GM04503 (cell line): ENCODE results near the gene NTM.
"Not testable (repeated sequence)": the region's sequence is repeated elsewhere in the genome, so short reads cannot be mapped to it uniquely, and the experiment has no call there.

Experiments used
- DNase-seq: peaks from one replicate; pipeline ENCODE4 v3.0.0-alpha.2; 2012; ENCODE audit warnings: low read depth

NTM gene

GRCh38 chr11:131463649-131464425 lies 93.4 kb downstream of the NTM start:
- no peak for DNase-seq

DNA sequence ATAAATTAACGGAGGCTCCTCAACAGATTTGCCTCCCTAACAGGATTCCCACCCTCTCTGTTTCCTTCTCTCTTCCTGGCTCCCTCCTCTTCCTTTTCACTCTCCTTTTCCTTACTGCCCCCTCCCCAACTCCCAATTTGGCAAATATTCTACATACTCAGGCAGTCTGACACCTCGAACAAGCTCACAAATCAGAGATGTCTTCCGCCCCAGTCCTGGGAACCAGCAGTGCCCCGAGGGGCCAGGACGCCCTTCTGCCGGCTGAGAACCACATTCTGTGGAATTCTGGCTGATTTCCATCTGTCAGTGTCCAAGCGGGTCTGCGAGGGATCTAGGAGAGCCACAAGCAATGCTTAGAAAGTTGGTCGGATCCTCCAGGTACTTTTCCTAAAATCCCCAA lies 94.0 kb downstream of the NTM start:
- no peak for DNase-seq

GRCh38 chr11:131465039-131465438 lies 94.6 kb downstream of the NTM start:
- DNase-seq = no peak

- DNase-seq = no peak
These were observed 95.3 kb downstream of the NTM start for GRCh38 chr11:131465746-131466145.

DNA sequence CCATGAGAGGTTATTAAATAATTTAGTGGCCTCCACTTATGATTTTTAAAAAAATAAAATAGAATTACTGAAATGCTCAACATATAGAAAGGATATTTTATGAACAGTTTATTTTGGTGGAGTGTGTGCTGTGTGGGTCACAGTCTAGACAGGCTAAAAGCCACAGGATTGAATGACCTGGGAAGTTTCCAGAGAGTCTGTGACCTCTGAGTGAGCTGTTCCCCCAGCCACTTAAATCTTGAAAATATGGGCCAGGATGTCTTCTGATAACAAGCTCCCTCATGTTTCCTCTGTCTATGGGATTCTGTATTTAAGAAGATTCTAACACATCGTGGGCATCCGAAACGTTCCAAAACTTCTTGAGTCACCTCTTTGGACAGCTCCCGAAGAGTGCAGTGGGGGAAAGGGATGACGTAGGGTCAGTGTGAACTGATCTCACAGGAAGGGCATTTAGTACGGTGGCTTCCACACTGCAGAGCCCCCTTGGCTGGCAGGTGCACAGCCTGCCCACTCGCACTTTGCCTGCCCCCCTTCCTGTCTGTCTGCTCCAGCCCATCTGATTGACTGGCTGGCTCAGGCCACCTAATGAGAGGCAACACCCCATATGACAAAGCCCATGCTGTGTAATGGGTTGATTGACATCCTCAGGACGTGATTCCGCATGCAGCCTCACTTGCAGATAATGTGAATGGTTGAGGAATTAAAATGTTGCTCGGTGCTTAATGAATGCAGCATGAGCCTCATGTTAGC lies 97.4 kb downstream of the NTM start:
- DNase-seq = no peak

GRCh38 chr11:131468565-131468964 lies 98.2 kb downstream of the NTM start:
- DNase-seq = no peak

DNA sequence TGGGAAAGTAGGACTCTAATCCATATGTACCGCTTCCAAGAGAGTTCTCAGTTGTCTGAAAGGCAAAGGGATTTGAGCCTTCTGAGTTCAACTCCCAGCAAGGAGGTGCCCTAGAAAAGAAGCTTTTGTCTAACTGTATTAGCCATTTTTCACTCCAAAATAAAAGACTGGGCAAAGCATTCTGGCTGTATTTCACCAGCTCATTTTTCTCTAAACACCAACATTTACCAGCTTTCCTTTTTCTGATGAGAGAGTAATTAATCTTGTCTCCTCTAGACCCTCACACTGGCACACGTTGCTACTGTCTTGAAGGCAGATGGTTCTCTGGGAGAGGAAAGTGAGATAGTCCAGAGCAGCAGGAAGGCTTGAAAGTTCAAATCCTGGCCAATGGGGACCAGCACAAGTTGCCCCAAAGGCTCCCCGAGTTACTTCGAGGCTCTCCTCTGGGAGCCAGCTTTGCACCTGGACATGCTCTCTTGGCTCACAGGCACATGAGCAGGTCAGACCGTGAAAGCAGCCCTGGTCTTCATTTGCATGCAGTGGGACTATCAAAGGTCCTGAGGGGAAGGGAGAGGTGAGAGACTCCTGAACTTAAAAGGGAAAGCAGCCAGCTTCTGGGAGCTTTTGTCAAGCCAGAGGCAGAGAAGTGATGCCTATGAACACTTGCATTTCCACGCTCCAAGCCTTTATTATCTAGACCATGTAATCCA lies 100.0 kb downstream of the NTM start:
- no peak for DNase-seq

DNA sequence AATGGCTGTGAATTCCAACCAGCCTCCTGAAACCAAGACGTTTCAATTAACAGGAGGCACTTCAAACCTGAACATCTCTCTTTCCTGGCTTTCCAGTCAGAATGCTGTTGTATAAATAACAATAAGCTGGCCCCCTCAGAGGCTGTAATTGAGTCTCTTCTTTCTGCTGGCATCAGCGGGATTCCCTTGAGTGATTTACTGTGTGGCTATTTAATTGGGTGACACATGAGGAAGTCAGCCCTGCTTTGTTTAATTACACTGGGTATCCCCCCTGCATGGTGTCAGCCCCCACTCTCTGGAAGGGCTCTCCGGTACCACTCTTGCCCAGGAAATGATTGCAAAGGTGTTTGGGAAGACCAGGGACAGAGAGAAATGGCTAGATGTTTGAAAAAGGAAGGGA lies 101.6 kb downstream of the NTM start:
- DNase-seq = no peak

GRCh38 chr11:131474947-131475346 lies 104.5 kb downstream of the NTM start:
- DNase-seq = no peak

- no peak for DNase-seq
These were observed 105.9 kb downstream of the NTM start for GRCh38 chr11:131476266-131476665.

DNA sequence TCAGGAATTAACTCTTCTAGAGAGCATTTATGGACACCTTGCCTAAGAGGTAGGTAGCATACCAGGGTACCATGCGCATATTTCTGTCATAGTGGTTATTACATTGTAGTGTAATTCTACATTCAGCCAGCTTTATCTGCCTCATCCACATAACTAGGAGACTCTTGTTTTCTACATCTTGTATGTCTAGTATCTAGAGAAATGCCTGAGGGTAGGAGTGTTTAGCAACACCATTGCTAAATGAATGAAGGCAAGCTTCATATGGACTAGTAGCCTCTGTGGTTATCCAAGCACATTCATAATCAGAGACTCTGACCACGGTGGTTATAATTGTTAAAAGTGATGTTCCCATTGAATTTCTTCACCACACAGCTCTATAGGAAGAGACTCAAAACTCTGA lies 107.9 kb downstream of the NTM start:
- no peak for DNase-seq

DNA sequence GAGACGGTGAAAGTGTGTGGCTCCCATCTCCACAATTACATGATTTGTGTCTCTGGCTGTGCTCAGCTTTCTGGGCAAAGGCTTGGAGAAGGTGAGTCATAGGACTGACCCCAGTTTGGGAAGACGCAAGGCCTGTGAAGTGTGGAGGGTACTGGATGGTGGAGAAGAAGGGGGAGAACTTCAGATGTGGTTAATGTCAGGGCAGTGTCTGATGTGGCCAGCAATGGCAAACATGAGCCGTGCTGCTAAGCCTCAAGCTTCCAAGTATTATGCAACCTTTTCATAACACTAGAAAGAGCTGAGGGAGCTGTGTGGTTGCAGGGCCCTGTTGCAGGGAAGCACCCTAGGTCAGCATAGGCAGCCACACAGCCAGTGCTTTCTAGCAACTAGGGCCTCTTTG lies 110.9 kb downstream of the NTM start:
- DNase-seq = peak; percentile 5

DNA sequence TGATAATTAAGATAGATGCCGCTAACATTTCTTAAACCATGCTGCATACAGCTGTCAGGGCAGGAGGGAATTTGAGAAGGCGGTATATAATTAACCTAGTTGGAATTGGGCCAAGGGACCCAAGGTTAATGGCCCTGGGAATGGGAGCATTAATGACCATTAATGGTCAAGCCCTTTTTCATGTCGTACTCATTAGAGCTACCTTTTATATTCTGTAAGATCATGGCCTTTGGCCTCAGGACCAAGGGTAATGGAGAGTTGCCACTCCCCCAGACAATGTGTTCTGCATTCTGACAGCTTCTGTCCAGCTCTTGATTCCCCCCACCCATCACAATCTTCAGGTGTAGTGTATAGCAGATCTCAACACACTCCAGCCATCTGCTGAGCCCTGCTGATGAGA lies 111.6 kb downstream of the NTM start:
- no peak for DNase-seq

DNA sequence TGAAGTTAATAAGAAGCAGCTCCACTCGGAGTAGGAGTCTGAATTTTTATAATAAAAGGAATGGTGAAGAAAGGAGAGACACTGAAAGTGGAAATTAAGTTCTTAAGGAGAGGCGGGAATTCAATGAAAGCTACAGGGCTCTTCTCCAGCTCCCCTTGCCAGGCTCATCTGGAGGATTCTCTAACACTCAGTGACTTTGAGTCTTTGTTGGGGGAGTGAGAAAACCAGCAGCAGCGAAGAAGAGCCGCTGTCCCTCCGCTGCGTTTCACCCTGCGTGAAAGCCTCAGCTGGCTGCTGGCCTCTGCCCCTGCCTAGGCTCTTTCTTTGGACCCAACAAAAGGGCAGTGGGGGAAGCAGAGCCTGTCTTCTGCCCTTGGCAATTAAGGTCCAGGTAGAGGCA lies 113.0 kb downstream of the NTM start:
- no peak for DNase-seq

- DNase-seq = no peak
These were observed 113.5 kb downstream of the NTM start for GRCh38 chr11:131483877-131484276.

GRCh38 chr11:131486100-131486499 lies 115.7 kb downstream of the NTM start:
- peak; percentile 67 for DNase-seq

GRCh38 chr11:131486937-131487635 lies 116.7 kb downstream of the NTM start:
- no peak for DNase-seq

DNA sequence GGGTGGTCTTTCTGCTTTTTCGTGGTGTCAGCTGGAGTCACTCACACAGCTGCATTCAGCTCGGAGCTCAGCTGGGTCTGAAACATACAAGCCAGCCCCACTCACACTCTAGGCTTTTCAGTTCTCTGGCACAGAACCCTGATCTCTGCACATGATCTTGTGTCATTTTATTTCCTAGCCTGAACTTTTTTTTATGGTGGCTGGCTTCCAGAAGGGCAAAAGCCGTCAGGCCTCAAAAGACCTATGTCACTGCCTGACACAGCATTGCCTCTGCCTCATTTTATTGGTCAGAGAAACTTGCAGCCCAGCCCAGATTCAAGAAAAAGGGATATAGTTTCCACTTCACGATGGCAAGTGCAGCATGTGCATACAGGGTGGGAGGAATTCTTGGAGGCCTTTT lies 117.8 kb downstream of the NTM start:
- peak; percentile 7 for DNase-seq

GRCh38 chr11:131491503-131491902 lies 121.1 kb downstream of the NTM start:
- peak; percentile 21 for DNase-seq

DNA sequence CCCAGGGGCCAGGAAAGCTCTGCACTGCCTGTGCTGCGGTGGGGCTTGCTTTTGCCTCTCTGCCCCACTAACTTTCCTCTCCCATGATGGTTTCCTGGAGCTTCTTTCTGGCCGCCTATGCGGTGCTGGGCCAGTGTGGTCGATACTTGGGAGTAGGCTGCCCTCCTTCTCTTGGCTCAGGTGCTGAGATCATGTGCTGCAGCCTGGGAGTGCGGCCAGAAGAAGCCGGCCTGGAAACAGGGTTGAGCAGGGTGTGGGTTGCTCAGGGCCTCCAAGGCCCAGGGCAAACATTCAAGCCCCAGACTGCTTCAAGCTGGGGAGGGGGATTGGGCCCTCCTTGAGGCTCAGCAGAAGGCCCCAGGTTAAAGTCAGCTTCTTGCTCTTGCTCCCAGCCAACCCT lies 125.0 kb downstream of the NTM start:
- DNase-seq = no peak

DNA sequence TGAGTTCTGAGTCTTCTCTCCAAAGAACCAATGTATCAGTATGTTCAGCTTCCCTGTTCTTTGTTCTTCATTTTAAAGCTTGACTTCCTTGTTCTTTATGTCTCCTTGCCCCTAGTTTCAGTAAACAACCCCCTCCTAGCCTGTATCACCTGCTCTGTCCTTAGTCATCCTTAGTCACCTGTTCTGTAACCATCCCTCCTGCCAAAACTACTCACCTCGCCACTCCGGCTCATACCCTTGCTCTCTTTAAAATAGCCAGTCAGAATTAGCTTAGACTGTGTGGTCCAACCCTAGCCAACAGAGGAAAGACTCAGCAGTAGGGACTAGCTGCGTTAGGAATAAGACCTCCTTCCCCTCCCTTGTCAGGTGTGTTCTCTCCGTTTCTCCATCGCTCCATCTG lies 127.3 kb downstream of the NTM start:
- not testable (repeated sequence) for DNase-seq

GRCh38 chr11:131498631-131499160 lies 128.3 kb downstream of the NTM start:
- no peak for DNase-seq
